PFSK-1 (cell line): ENCODE measurements around the gene IYD.

Experiments
- FOXP2 ChIP-seq: optimal IDR thresholded peaks from 2 replicates; pipeline ENCODE3; 2011; ENCODE audit warnings: borderline replicate concordance, control low read depth, inconsistent platforms; ENCODE audit not compliant: insufficient read depth; ENCODE audit errors: extremely low read length, extremely low read depth
- POLR2AphosphoS5 ChIP-seq: IDR thresholded peaks from 2 replicates; pipeline ENCODE4 v1.6.1; 2012; ENCODE audit warnings: low read depth, mild to moderate bottlenecking, control low read depth, low read length, moderate library complexity
- REST ChIP-seq, 2 experiments: IDR thresholded peaks; 2 replicates each; pipeline versions ENCODE4 v1.6.1 to v1.8.0; 2011 to 2012; ENCODE audit warnings: low read depth in 2 of 2, low read length in 2 of 2, control low read depth in 1 of 2, inconsistent platforms in 1 of 2, mild to moderate bottlenecking in 1 of 2, moderate library complexity in 1 of 2; ENCODE audit not compliant: insufficient read depth in 1 of 2
- SIN3A ChIP-seq: IDR thresholded peaks from 2 replicates; pipeline ENCODE4 v1.6.1; 2012; ENCODE audit warnings: mild to moderate bottlenecking, low read length, moderate library complexity, borderline replicate concordance; ENCODE audit not compliant: insufficient read depth
- TAF1 ChIP-seq: IDR thresholded peaks from 2 replicates; pipeline ENCODE4 v1.6.1; 2012; ENCODE audit warnings: low read length, control low read depth, borderline replicate concordance; ENCODE audit not compliant: insufficient read depth

DNA sequence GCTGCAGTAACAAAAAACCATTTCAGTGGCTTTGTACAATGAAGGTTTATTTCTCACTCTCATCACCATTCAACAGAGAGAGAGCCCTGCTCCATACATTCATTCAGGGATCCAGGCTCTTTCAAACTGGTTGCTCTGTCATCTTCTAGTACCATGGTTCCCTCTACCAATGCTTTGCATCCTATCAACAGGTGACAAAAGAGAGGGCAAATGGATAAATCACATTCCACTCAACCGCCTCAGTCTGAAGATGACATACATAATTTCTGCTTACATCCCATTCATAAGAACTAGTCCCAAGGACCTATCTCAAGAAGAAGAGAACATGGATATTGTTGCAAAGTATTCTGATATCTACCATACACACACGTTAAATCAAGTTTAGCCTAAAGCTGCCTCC lies 51.6 kb downstream of the IYD start:
- no peak for TF ChIP-seq SIN3A
- TF ChIP-seq POLR2AphosphoS5 = no peak
- no peak for TF ChIP-seq TAF1
- TF ChIP-seq FOXP2 = no peak
- TF ChIP-seq REST (IDR thresholded peaks at IDR 0.05; ENCODE audit: insufficient read depth in 1 of 2, low read depth in 2 of 2, low read length in 2 of 2) = no peak
